ENCODE data around the gene RHOBTB1. TPM values are rescaled to one million over a fixed set of nuclear protein-coding genes. Genes with fewer than 3 reads are reported as not detected.

Gene RHOBTB1
- total and polyA plus RNA-seq, 9 of the 15 experiments (the other 6 are each of a cell fraction or from before 2014, with no cell fraction given), result 1.7 to 11.7 (median 9.3) TPM

- ChIA-PET CTCF (ENCODE audit: low intra/inter-chr PET ratio) (no interaction called here), POLR2A (interaction anchor here (1.0 to 1.2 kb wide), 2 partner anchors 10 to 18 kb away, joined by 3 to 4 read pairs; no protein-coding TSS in a partner anchor)
- H3K4me3 ChIP-seq, result no peak overlapping the region
- no peak for TF ChIP-seq ARHGAP35 (IDR thresholded peaks at IDR 0.05; ENCODE audit: partially characterized antibody)
- no peak for TF ChIP-seq GTF2F1 (IDR thresholded peaks at IDR 0.05; ENCODE audit: low read depth, low read length)
- no peak for TF ChIP-seq NR2C2 (CRISPR knock-in tag; IDR thresholded peaks at IDR 0.05)
- TF ChIP-seq NR2C2 (tag; IDR thresholded peaks at IDR 0.05), result no peak
- TF ChIP-seq PYGO2 (tag; IDR thresholded peaks at IDR 0.05), result no peak
- TF ChIP-seq WHSC1 (IDR thresholded peaks at IDR 0.05; ENCODE audit: low read length), result no peak
- no peak for TF ChIP-seq CREB3 (tag; conservative IDR thresholded peaks at IDR 0.05; ENCODE audit: low read depth)
- TF ChIP-seq ATF7 (IDR thresholded peaks at IDR 0.05), result no peak
- TF ChIP-seq ZNF146 (CRISPR knock-in tag; IDR thresholded peaks at IDR 0.05; ENCODE audit: unreplicated experiment), result no peak
- TF ChIP-seq ZNF165 (CRISPR knock-in tag; IDR thresholded peaks at IDR 0.05; ENCODE audit: borderline replicate concordance), result no peak
- no peak for TF ChIP-seq ESRRA (IDR thresholded peaks at IDR 0.05; ENCODE audit: borderline replicate concordance, low read depth)
- no peak for TF ChIP-seq UBTF (IDR thresholded peaks at IDR 0.05; ENCODE audit: borderline replicate concordance in 1 of 2, low read depth in 2 of 2, low read length in 2 of 2)
- TF ChIP-seq ZNF695 (CRISPR knock-in tag; IDR thresholded peaks at IDR 0.05), result no peak
- no peak for TF ChIP-seq MED1 (CRISPR knock-in tag; IDR thresholded peaks at IDR 0.05; ENCODE audit: borderline replicate concordance)
- TF ChIP-seq ZNF197 (CRISPR knock-in tag; IDR thresholded peaks at IDR 0.05; ENCODE audit: low read depth), result no peak
- TF ChIP-seq LCOR (CRISPR knock-in tag; IDR thresholded peaks at IDR 0.05), result no peak
- TF ChIP-seq STAG1 (CRISPR knock-in tag; IDR thresholded peaks at IDR 0.05; ENCODE audit: borderline replicate concordance), result no peak
- no peak for TF ChIP-seq GTF2B (IDR thresholded peaks at IDR 0.05; ENCODE audit: extremely low read depth, insufficient read length)
- no peak for TF ChIP-seq IFI16 (CRISPR knock-in tag; IDR thresholded peaks at IDR 0.05)
- no peak for ATAC-seq
- H3K36me3 ChIP-seq (ENCODE audit: control insufficient read depth, insufficient read depth, low read length), result no peaks in the 10 kb centered on the region
- no peaks in the 10 kb centered on the region for H3K79me2 ChIP-seq (ENCODE audit: control insufficient read depth, insufficient read depth, low read length)
- DNase-seq (ENCODE audit: extremely low read depth in 1 of 4, low spot score in 3 of 4), result no peak
- H3K4me2 ChIP-seq (ENCODE audit: insufficient read depth, low read length), result no peak overlapping the region
- no peaks in the 10 kb centered on the region for H4K20me1 ChIP-seq (replicated peaks; ENCODE audit: control insufficient read depth, insufficient read depth, low read length)
- no peaks in the 10 kb centered on the region for H3K9me1 ChIP-seq (ENCODE audit: control insufficient read depth, insufficient read depth, low read length)
- no peak overlapping the region for H2AFZ ChIP-seq (ENCODE audit: low read depth, low read length)
- no peaks in the 10 kb centered on the region for H3K27me3 ChIP-seq (ENCODE audit: control insufficient read depth in 2 of 2, insufficient read depth in 2 of 2, low read length in 2 of 2)
- H3K9ac ChIP-seq (ENCODE audit: insufficient read depth in 1 of 2, low read depth in 2 of 2, low read length in 2 of 2), result no peak overlapping the region
- no peak overlapping the region for H3K27ac ChIP-seq (ENCODE audit: extremely low read depth, low read depth, low read length)
- BruUV-seq (replicated peaks), result no TSS peak
- no peaks in the 10 kb centered on the region for H3K4me1 ChIP-seq (replicated peaks in 1 of 2; ENCODE audit: control insufficient read depth in 2 of 2, insufficient read depth in 2 of 2, low read length in 2 of 2)
- 10% methylated on average over 1 of the region's 1 CpG for WGBS (ENCODE audit: insufficient coverage, low coverage, missing lambda C conversion rate)
- intact Hi-C loops (cut with micrococcal nuclease), result no loop called here
- H3K9me3 ChIP-seq (replicated peaks; ENCODE audit: control insufficient read depth, insufficient read depth, low read depth, low read length), result no peaks in the 10 kb centered on the region
- in situ Hi-C loops (cut with MboI), result no loop called here
- FAIRE-seq, result no peak
Measured at GRCh38 chr10:60845038-60845437, 98.9 kb downstream of the RHOBTB1 start.

All from K562 (cell line).